Esophagus squamous epithelium (tissue), 5 donors: Measurements from ENCODE around the gene COMMD10. TPM values are rescaled to one million over a fixed set of nuclear protein-coding genes. Genes with fewer than 3 reads are reported as not detected.

Experiments
- DNase-seq: peaks from one replicate; lab custom pipeline; 2025; lab: John Stamatoyannopoulos, UW
- H3K27ac ChIP-seq, 4 donors: fragments of 200-600 bp; sonication (generic); one replicate each; pipeline ENCODE4 v1.5.1; 2016 to 2019; ENCODE audit warnings: mild to moderate bottlenecking in 1 of 4
- H3K27me3 ChIP-seq, 4 donors: fragments of 200-600 bp; sonication (generic); 1 replicate in 3 of 4; 2 replicates in 1 of 4; pipeline versions ENCODE4 v1.5.1 to v1.6.0; 2017 to 2021; ENCODE audit warnings: antibody characterized with exemption in 1 of 4
- H3K36me3 ChIP-seq, 3 donors: fragments of 200-600 bp; sonication (generic); one replicate each; pipeline ENCODE4 v1.5.1; 2016 to 2019
- H3K4me1 ChIP-seq, 3 donors: fragments of 200-600 bp; sonication (generic); one replicate each; pipeline ENCODE4 v1.5.1; 2017 to 2019
- H3K4me3 ChIP-seq, 4 donors: fragments of 200-600 bp; sonication (generic); 1 replicate in 3 of 4; 2 replicates in 1 of 4; pipeline ENCODE4 v1.5.1; 2016 to 2019; ENCODE audit warnings: mild to moderate bottlenecking in 2 of 4, moderate library complexity in 1 of 4
- H3K9me3 ChIP-seq, 3 donors: fragments of 200-600 bp; sonication (generic); one replicate each; pipeline ENCODE4 v1.5.1; 2016 to 2019
- CTCF ChIP-seq, 6 experiments: fragments of 450-650 bp in 4 of 6; fragments of 200-600 bp in 2 of 6; sonication (generic) in 2 of 6; IDR thresholded peaks; one replicate each; pipeline ENCODE4 v1.5.1; 2016 to 2019; ENCODE audit warnings: antibody characterized with exemption in 6 of 6, mild to moderate bottlenecking in 4 of 6, moderate library complexity in 4 of 6
- POLR2A ChIP-seq, 4 donors: fragments of 450-650 bp; IDR thresholded peaks; one replicate each; pipeline ENCODE4 v1.6.1; 2017; ENCODE audit warnings: antibody characterized with exemption in 4 of 4, mild to moderate bottlenecking in 4 of 4, moderate library complexity in 3 of 4
- WGBS, 2 donors: methylation state at CpG; one replicate each; pipeline ENCODE4 v1.1.5; 2018; 5-methylcytosine and 5-hydroxymethylcytosine counted together
- intact Hi-C: fragments of 100-400 bp; cut with DNase I; formaldehyde crosslinking; loops from one replicate; pipeline ENCODE4 v1.15.0; 2022
- total RNA-seq, 4 donors: library from RNA; depleted of rRNA; stranded (reverse); fragments of >200 nt; gene quantifications; one replicate each; pipeline ENCODE4 v1.1.0, GENCODE V29; 2016
- donor health status: DM: yes; HTN: yes; CAD: no.

Gene COMMD10
- 10 to 100 TPM; 14.1 to 29.0 (median 18.7) TPM for total RNA-seq

GRCh38 chr5:116084871-116085715, at the start of gene COMMD10:
TSS of gene COMMD10 (plus strand) at chr5:116085025.
- Histone ChIP-seq H3K4me3 (peak within 1 kb of the TSS; percentile 86 to 98 (median 93)), H3K27me3 (no peaks in the 10 kb centered on the region), H3K27ac (peak within 1 kb of the TSS; percentile 94 to 95 (median 94)), H3K36me3 (peaks cover 0 to 19% (median 0%) of the 10 kb centered on the region in 3 donors), H3K4me1 (peaks cover 0 to 21% (median 9%) of the 10 kb centered on the region in 3 donors), H3K9me3 (no peaks in the 10 kb centered on the region)
- peak; percentile 12 for DNase-seq
- 0% methylated on average over 8 to 31 of the region's 65 CpGs for WGBS, 2 donors
- intact Hi-C loops, result no loop called here
- TF ChIP-seq POLR2A (IDR thresholded peaks at IDR 0.05) (peak in 2 of 4 donors; percentile 37 to 48), CTCF (IDR thresholded peaks at IDR 0.05) (peak in 1 of 6 experiments; percentile 9)

- no peak for DNase-seq
- no peaks in the 10 kb centered on the region for H3K4me1 ChIP-seq
- 74 to 83% methylated on average over 5 of the region's 5 CpGs for WGBS, 2 donors
- no peaks in the 10 kb centered on the region for H3K9me3 ChIP-seq
- no peaks in the 10 kb centered on the region for H3K36me3 ChIP-seq
- intact Hi-C loops, result no loop called here
- H3K27me3 ChIP-seq, result no peaks in the 10 kb centered on the region
- H3K27ac ChIP-seq, result no peak overlapping the region
- no peak overlapping the region for H3K4me3 ChIP-seq
- TF ChIP-seq CTCF (IDR thresholded peaks at IDR 0.05), result no peak
- no peak for TF ChIP-seq POLR2A (IDR thresholded peaks at IDR 0.05)
Measured at GRCh38 chr5:116035123-116035522, 49.7 kb upstream of the COMMD10 start.

GRCh38 chr5:116037236-116037822, 47.5 kb upstream of the COMMD10 start:
- Histone ChIP-seq H3K27ac (no peak overlapping the region), H3K9me3 (no peaks in the 10 kb centered on the region), H3K4me3 (no peak overlapping the region), H3K27me3 (no peaks in the 10 kb centered on the region), H3K4me1 (no peaks in the 10 kb centered on the region), H3K36me3 (no peaks in the 10 kb centered on the region)
- TF ChIP-seq POLR2A (IDR thresholded peaks at IDR 0.05) (no peak), CTCF (IDR thresholded peaks at IDR 0.05) (no peak)
- DNase-seq, result no peak
- intact Hi-C loops, result no loop called here
- WGBS, 2 donors, result 53 to 64% methylated on average over 3 of the region's 3 CpGs

GRCh38 chr5:116038817-116039216, 46.0 kb upstream of the COMMD10 start:
- Histone ChIP-seq H3K9me3 (no peaks in the 10 kb centered on the region), H3K36me3 (no peaks in the 10 kb centered on the region), H3K4me3 (no peak overlapping the region), H3K27me3 (no peaks in the 10 kb centered on the region), H3K27ac (no peak overlapping the region), H3K4me1 (no peaks in the 10 kb centered on the region)
- TF ChIP-seq POLR2A (IDR thresholded peaks at IDR 0.05) (no peak), CTCF (IDR thresholded peaks at IDR 0.05) (no peak)
- intact Hi-C loops, result no loop called here
- DNase-seq, result no peak
- WGBS, 2 donors, result 44 to 56% methylated on average over 2 to 3 of the region's 3 CpGs

GRCh38 chr5:116042375-116042774, 42.5 kb upstream of the COMMD10 start:
- no peak for TF ChIP-seq POLR2A (IDR thresholded peaks at IDR 0.05)
- TF ChIP-seq CTCF (IDR thresholded peaks at IDR 0.05), result no peak
- Histone ChIP-seq H3K36me3 (no peaks in the 10 kb centered on the region), H3K27ac (no peak overlapping the region), H3K4me1 (no peaks in the 10 kb centered on the region), H3K27me3 (no peaks in the 10 kb centered on the region), H3K9me3 (no peaks in the 10 kb centered on the region), H3K4me3 (no peak overlapping the region)
- intact Hi-C loops, result no loop called here
- DNase-seq, result no peak
